NCI-H1048 (cell line): ENCODE measurements around the gene INHA.

ENCODE experiments used
- DNase-seq: peaks from one replicate; lab custom pipeline; 2025; lab: John Stamatoyannopoulos, UW

INHA gene, protein sequence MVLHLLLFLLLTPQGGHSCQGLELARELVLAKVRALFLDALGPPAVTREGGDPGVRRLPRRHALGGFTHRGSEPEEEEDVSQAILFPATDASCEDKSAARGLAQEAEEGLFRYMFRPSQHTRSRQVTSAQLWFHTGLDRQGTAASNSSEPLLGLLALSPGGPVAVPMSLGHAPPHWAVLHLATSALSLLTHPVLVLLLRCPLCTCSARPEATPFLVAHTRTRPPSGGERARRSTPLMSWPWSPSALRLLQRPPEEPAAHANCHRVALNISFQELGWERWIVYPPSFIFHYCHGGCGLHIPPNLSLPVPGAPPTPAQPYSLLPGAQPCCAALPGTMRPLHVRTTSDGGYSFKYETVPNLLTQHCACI

DNA sequence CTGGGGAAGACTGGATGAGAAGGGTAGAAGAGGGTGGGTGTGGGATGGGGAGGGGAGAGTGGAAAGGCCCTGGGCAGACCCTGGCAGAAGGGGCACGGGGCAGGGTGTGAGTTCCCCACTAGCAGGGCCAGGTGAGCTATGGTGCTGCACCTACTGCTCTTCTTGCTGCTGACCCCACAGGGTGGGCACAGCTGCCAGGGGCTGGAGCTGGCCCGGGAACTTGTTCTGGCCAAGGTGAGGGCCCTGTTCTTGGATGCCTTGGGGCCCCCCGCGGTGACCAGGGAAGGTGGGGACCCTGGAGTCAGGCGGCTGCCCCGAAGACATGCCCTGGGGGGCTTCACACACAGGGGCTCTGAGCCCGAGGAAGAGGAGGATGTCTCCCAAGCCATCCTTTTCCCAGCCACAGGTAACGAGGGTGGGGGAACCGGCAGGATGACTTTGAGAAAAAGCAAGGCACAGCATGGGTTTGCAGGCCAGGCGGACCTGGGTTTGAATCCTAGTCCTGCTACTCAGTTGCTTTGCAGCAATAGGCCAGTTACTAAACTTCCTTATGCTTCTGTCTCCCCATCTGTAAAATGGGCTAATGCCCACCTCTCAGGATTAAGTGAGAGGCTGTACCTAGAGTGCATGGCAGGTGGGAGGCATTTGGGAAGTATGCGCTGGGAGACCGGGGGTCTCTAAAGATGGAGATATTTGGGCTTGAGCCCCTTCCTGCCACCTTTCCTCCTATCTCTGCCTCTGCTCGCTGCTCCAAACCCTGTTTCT is at the start of gene INHA:
Gene INHA (plus strand): TSS at position 74 of the 765 bp plus-strand sequence. CDS start 65 bp downstream, at position 139.
- DNase-seq, result no peak

DNA sequence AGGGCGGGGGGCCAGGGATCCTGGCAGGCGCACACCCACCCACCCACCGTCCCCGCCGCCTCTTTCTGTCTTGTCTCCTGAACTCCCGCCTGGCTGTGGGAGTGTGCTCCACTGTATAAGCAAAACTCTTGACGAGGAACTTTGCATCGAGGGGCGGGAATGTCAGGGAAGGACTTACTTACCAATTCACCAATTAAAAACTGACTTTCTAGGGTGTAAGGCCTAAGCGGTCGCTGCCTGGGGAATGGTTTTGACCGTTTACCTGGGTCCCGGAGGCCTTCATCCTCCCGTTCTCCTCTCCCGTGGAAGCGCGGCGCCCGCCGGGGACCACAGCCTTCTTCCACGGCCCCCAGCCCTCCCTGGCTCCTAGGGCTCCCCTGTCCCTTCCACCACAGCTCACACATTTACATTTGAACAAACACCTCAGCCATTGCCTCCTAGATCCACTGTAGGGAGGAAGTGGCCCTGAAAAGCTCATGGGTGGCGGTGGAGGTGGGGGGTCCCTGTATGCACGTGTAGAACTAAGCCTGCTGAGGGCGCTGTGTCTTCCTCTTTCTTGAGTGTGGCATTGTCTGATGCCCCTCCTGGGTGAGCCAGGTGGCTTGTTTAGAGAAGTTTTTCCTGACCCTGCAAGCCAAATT is 49.0 kb upstream of the INHA start:
- DNase-seq, result no peak

DNA sequence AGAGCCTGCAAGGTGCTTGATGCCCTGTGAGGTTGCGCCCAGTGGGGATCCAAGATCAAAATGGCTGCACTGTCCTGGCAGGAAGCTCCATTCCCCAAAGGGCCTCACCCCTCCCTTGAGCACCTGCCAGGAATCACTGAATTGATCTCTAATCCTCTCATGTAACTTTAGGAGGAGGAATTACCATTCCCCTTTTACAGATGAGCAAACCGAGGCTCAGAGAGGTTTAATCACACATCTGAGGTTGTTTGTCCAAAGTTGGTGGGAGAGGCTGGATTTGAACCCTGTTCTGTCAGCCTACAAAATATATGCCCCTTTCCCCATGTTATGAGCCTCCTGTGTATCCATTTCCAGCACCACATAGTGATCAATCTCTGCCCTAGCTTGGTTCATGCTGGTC is 47.3 kb upstream of the INHA start:
- no peak for DNase-seq

DNA sequence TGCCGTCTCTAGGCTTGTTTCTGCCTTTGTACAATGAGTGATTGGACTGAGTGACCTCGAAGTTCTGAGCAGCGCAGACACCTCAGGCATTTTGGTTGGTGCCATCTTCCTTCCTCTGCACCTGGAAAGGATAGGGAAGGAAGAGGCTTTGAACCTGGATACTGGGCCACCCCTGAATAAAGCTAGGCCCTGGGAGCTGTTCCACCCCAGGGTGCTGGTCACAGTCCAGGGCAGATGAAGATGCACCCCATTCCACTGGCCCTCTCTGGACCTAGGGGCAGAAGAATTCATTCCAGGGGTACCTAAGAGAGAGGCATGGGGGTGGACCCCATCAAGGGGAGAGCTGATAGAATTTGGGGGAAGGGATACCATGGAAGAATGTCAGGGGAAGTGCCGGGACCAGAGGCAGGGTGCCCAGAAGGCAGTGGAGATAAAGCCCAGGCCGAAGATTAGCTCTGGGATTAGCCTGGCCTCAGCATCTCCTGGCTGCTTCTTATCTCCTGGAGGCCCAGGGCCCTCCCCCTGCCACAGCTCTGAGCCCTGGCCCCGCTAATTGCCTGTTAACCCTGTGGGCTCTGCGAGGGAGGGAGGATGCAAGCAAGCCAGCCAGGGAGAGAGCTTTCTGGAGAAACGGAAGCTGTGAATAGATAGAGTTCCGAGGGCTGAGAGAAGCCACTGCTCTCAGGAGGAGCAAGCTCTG is 46.4 kb upstream of the INHA start:
- DNase-seq, result no peak

DNA sequence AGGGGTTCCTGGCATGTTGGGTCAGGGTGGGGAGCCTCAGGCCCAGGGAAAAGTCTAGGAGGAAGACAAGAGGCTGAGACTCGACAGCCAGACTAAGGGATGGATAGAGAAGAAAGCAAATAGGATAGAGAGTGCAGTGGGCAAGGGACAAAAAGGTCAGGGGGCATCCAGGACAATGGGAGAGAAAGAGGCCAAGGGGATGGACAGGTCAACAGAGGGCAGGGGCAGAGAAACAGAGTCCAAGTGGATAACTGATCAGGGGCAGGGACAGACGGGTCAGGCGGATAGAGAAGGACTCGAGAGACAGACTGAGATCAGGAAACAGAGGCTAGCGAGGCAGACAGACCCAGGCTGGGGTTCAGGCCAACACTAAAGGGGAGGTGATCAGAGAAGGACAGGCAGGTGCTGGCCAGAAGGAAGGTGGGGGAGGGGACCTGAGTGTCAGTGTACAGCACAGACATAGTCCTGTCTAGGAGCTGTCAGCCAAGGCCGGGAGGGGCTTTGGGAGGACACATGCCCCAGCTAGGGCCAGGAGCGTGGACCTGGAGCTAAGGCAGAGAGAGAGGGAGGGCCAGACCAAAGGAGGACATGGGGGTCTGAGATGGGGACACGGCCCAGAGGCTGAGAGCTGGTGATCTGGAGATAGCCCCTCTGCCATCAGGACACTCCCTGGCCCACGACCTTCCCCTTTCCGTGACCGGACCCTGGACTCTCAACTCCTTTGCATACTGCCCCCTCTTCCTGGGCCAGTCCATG is 45.6 kb upstream of the INHA start:
- no peak for DNase-seq

DNA sequence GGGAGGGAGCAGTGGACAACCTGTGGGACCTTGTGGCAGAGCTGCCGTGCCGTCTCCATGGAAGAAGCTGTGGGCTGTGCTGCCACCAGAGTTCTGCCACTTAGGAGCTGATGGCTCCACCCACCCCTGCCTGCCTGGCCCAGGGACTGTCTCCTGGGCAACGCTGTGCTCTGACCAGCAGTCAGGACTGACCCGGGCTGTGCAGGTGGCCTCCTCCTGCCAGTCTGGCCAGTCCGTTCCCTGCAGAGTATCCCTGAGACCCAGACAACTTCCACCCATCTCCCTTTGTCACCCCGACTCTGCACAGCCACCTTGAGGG is 45.1 kb upstream of the INHA start:
- DNase-seq, result no peak

DNA sequence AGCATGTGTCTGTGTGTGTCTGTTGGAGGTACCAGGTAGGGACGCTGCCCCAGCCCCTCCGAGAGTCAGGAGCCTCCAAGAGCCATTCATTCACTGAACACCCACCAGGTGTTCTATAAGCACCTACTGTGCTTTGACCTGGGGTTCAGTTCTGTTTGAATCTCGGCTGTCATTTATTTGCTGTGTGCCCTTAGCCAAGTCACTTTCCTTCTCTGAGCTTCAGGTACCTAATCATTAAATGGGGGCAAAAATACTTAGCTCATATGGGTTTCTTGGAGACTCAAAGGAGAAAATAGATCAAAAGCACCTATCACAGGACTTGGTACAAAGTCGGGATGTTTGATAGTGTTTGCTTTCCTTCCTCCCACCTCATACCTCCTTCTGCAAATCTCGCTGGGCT is 44.6 kb upstream of the INHA start:
- DNase-seq, result no peak

DNA sequence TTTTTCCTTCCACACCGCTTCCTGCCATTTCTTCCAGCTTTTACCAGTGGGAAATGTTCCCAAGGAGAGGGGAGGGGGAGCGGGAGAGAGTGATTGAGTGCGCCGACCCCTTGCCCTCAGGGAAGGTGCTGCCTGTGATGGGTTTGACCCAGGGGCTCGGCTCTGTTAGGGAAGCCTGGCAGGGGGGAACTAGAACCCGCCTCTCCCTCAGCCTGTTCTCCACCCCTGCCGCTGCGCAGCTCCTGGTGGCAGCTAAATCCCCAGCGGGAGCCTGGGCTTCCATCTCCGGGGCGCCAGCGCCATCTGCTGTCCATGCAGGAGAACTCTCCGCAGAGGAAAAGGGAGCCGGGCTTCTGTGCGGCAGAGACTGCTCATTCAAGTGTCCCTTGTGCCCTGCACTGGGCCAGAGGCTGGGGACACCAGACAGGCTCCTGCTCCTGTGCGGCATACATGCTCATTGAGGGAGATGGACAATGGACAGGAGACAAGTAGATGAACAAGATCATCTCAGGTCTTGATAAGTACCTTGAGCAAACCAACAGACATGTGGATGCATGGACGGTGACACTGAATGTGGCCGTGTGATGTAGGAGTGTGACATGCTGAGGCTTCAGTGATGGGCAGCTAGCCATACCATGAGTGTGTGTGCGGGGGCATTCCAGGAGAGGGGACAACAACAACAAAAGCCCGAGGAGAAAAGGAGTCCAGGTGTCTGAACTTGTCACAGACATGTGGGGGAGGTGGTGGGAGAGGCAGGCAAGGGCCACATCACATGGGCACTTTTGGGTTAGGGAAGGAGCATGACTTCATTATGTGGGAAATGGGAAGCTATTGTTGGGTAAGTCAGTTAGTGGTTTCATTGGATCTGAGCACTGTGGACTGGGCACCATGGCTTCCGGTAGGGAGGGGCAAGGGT is 41.8 kb upstream of the INHA start:
- peak; percentile 63 for DNase-seq

DNA sequence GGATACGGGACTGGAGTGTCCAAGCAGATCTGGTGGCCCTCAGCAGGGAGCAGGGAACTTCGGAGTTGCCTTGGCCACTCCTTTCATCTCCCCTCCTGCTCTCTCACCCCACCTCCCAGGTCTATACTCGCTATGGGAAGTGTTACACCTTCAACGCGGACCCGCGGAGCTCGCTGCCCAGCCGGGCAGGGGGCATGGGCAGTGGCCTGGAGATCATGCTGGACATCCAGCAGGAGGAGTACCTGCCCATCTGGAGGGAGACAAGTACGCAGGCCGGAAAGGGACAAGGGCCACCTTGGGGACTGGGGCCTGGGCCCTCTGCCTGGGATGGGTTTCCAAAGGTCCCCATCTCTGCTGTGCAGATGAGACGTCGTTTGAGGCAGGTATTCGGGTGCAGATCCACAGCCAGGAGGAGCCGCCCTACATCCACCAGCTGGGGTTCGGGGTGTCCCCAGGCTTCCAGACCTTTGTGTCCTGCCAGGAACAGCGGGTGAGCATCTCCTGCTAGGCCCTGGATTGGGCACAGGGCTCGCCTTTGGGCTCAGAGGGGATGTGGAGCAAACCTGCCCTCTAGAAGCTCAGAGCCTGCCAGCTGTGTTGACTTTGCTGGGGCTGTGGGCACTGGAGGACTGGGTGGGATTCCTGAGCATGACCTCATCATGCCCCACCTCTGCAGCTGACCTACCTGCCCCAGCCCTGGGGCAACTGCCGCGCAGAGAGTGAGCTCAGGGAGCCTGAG is 40.3 kb upstream of the INHA start:
- no peak for DNase-seq

DNA sequence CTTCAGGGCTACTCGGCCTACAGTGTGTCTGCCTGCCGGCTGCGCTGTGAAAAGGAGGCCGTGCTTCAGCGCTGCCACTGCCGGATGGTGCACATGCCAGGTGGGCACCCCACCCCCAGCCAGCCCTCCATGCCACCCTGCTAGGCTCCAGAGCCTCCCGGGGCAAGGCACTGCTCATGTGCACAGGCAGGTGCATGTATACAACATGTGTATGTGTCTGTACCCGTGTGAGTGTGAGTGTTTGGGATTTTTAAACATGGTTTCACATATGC is 39.8 kb upstream of the INHA start:
- no peak for DNase-seq

DNA sequence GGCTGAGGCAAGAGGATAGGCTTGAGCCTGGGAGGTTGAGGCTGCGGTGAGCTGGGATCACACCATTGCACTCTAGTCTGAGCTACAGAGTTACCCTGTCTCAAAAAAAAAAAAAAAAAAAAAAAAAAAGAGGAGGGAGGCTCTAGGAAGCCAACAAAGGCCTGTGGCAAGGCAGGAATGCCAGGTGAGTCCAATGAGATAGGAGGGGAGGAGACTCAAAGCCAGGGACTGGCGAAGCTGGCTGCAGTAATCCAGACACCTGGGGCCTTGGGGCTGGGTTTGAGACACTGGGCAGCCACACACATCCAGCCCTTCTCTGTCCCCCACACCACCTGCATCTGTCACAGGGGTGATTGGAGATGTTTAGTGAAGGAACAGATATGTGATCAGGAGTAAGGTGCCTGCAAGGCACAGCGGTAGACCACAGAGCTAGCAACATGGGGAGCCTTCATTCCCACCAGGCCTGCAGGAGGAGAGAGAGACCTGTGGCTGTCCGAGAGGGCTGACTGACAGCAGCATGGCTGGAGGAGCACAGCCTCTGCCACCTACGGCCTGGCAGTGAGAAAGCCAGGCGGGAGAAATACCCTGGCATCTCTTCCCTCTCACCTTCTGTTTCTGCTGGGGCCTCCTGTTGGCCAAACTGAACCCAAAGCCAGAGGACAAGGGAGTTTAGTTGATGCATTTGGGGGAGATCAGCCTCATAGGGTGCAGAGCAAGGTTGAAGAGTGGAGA is 38.0 kb upstream of the INHA start:
- DNase-seq, result no peak

DNA sequence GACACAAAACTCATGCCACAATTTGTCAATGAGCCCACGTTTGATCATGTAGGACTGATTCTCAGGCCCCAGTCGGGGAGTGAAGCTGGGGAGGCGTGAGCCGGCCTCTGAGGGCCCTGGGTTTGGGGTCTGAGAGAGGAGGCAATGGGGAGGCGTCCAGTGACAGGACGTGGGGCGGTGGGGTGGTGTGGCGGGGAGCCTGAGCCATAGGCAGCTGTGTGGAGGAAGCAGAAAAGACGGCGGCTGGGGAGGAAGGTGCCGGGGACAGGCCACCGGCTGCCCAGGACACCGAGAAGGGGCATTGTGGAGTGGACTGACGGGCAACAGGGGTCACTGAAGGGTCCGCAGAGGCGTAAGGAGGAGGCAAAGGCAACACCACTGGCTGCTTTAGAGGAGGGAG is 35.7 kb upstream of the INHA start:
- no peak for DNase-seq

DNA sequence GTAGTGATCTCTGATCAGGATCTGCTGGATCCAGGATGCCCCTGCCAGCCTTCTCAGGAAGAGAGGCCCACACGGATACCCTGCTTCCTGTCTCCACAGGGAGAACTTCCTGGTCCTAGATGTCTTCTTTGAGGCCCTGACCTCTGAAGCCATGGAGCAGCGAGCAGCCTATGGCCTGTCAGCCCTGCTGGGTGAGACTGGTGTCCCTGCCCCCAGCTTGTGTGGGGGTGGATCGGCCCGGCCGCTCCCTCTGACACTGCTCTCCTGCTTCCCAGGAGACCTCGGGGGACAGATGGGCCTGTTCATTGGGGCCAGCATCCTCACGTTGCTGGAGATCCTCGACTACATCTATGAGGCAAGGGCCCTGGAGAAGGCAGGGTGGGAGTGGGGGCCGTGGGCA is 35.1 kb upstream of the INHA start:
- no peak for DNase-seq

DNA sequence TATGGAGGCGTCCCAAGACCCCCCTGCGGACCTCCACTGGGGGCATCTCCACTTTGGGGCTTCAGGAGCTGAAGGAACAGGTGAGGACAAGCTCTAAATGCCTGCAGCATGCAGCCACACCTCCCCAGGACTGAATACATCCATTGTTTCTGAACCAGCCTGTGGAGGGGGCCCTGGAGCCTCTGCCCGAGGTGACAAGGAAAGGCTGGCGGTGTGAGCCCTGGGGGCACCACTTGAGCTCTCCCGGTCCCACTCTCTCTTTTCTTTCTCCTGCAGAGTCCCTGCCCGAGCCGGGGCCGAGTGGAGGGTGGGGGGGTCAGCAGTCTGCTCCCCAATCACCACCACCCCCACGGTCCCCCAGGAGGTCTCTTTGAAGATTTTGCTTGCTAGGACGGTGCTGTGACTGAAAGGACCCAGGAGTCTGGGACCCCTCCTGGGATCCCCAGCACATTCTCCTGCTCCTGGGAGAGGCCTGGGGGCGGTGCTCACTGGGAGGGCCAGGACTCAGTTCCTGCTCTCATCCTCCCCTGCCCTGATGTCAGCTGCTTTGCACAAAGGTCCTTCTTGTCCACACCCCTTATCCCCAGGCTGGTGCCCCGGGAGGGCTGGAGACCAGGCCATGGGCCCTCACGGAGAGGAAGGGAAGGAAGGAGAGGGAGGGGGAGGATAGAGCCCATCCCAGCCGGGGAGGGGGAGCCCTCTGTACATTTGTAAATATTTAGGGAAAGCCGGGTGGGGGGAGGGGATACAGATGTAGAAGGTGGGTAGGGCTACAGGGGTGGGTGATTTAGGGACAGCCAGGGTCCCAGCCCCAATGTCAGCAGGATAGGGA is 34.2 kb upstream of the INHA start:
- DNase-seq, result no peak

DNA sequence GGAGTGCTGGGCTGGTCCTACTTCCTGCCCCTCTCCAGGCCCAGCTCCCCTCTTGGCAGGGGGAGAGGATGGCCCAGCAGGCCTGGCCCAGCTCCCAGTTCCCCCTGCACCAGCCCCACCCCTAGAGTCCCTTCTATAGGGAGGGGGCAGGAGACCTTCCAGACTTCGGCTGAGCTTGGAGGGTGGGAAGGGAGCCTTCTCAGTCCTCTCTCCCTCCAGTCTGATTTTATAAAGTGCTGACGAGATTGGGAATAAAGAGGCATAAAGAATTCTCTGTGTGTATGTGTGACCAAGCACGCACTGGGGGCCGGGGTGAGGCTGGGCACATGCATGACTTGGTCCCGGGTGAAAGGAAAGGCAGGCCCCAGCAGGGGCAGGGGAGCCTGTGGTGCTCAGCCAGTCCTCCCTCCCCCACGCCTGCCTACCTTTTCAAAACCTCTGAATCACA is 33.6 kb upstream of the INHA start:
- DNase-seq, result no peak

DNA sequence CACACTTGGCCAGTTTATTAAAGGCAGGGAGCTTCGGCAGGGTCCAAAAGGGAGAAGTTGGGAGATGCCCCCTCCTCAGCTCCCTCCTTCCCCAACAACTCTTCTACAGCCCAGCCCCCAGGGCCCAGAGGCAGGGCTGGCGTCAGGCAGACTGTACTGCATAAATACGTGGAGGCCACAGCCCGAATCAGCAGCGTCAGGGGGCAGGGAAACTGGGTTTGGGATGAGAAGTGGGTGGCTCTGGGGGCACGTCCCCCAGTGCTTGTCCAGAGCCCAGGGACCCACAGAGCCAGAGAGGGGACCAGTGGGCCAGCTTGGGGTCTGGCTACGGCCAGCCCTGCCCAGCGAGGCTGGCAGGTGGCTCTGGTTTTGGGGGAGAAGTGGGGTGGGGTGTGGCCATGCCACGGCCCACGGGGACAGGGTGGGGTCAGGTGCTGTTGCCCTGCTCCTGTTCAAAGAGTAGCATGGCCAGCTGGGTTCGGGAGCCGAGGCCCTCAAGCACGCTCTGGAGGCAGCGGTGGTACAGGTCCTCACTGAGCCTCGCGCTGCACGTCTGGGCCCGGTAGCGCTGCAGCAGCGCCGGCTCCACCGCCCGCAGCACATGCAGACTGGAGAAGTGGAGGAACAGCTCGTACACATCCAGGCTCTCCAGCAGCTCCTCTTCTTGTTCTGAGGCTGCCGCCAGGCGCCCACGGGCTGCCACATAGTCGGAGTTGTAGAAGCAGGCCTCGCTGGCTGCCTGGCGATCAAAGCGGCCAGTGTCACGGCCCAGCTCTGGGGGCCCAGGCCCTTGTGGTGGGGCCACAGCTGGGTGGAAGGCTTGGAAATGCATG is 32.9 kb upstream of the INHA start:
- no peak for DNase-seq

DNA sequence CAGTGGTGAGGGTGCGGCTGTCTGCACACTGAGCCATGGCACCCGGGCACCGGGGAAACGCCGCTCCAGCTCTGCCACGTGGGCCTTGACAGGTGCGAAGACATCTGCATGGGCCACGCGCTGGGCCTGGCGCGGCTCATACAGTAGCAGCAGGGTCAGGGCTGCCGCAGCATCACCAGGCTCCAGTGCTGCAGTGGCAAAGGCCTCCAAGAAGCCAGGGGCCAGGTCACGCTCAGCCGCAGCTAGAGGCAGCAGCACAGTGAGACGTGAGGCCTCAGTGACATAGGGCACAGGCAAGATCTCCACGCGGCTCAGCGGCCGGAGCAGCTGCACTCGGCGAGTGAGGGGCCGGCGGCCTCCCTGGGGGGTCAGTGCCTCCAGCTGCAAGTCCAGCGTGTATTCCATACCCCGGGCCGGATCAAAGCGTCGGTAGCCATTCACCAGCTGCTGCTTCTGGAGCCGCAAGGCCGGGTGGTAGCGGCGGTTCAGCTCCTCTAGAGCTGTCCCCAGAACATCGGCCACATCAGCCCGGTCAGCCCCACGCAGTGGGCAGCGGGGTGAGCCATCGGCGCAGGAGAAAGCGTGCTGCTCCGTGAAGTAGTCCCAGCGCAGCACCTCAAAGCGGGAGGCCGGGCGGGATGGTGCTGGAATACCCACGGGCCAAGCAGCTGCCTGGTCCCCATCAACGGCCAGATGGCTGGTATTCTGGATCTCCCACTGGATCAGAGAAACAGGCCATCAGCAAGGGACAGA is 32.0 kb upstream of the INHA start:
- DNase-seq, result no peak
